Activated T-helper 9 cell treated with anti-CD3 and anti-CD28 coated beads, Interleukin-2, amount 50 U/mL, for 16 hours (primary cell): ENCODE measurements around the gene MARS1.

Source experiments
- DNase-seq: peaks from one replicate; pipeline ENCODE4 v3.0.0-alpha.2; 2020; ENCODE audit warnings: low read depth

MARS1 gene

GRCh38 chr12:57473392-57473791, 14.5 kb upstream of the MARS1 start:
- no peak for DNase-seq

DNA sequence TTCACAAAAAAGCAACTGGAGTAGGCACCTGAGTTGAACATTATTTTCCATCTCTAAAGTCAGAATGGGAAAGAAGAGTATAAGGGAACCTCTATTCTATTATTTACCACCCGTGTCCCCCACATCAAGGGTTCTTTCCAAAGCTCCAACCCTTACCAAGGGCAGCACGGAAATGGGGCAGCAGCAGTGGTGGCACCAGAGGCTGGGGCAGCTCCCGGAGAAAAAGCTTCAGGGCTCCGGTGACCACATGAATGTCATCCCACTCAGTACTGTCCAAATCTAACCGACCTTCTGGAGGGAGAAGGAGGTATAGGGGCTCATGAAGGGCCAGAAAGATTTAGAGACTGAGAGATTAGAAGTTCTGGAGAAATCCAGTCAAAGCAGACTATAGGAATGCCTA, 14.0 kb upstream of the MARS1 start:
- DNase-seq, result no peak

DNA sequence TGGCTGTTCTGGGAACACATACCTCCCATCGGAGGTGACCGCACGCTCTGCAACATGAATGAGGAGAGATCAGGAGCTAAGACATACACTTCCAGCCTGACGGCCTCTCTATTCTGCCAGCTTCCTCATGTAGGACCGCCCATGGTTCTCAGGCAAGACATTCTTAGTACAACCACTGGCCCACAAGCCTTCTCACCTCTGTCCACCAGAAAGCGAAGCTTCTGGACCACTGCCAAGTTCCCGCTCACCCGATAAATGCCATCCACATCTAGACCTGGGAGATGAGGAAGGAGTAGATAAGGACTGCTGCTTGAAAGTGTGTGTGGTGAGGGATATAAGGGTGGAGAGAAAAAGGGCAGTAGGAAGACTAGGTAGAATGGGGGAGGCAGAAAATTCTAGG, 13.4 kb upstream of the MARS1 start:
- DNase-seq, result no peak

DNA sequence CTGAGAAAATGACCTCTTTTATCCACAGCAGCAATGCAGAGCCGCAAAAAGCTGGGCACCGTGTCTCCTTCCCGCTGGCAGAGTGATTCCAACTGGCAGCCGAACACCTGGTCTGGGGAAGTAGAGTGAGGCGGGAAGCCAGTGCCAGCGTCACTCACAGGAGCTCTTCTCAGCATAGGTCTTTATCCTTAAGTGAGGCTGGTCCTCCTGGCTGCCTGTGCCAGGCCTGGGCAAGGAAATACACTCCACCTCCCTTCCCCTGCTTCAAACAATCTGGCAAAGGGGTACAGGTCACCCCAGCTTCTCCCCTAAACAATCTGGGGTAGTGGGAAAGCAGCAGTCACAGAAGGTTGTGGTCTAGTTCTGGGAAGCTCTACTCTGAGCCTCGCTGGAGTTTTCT, 13.0 kb upstream of the MARS1 start:
- DNase-seq, result no peak

GRCh38 chr12:57475271-57476161, 12.4 kb upstream of the MARS1 start:
- DNase-seq, result no peak

DNA sequence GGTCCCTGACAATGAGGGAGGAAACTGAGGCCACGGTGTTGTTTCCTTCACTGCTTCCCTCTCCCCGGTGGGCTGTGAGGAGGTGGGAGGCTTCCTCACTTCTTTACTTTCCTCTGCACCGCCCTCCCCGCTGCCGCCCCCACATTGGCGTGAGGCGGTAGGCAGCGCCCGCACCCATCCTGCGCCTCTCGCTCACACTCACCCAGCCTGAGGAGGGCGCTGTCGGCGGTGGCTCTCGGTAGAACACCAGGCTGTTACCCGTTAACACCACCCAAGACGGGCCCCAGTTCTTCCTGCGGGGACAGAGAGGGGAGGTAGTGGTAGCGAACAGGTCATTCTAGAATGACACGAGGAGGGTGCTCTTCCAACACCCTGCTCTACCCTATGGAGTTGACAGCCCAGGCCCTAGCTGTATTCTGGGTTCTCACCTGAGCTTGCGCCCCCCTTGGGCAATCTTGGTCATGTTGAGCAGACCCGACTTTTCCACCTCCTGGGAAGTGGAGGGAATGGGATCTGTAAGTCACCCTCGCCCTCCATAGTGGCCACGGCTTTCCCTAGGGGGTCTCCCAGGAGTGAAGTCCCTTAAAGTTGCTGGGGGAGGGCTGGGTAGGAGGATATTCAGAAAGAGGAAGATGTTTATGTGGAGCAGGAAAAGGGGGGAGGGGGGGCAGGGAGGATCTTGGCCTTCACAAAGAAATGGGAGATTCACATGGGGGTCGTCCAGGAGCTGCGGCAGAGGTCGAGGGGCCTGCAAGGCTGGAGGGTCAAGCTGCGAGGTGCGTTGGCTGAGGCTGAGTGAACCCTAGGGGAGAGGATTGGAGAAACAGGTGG, 11.5 kb upstream of the MARS1 start:
- peak; percentile 64 for DNase-seq

- no peak for DNase-seq
These were observed 10.7 kb upstream of the MARS1 start for GRCh38 chr12:57476993-57477709.

DNA sequence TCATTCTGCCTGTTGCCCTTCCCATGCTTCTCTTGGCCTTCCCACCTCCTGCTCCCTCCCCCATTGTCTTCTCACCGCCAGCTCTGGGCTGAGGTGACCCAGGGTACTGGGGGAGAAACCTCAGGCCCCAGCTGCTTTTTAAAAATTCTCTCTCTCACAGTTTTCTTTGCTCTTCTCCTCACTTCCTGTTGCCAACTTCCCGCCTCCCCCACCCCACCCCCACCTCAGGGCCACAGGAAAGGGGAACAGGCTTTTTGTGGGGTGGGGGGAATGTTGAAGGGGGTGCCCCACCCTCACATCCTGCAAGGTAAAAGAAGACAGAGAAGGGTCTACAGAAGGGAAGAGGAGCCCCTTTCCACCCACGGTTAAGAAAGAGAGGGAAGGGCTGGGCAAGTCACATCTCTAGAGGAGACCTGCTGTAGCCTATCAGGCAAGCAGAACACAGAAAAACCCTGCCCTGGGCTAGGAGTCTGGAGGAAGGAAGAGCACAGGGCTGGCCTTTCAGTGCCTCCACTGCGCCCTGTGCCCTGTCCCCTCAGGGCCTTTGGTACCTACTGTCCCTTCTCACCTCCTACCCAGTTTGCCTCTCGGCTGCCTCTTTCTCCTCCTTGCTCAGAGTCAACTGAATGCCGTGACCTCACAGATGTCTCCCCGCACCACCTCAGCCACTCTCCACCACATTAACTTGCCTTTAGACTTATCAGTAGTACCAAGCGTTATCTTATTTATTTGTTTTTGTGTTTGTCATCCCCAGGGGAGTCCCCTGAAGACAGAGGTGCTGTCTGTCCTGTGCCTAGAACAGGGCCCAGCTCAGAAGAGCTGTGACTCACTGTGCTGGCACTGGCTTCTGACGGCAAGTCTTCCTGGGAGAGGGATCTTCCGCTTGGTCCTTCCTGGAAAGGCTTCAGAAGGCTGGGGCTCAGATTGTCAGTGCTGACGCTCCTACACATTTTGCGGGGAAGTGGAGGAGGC, 9.9 kb upstream of the MARS1 start:
- DNase-seq, result no peak

- DNase-seq, result no peak
These were observed 8.9 kb upstream of the MARS1 start for GRCh38 chr12:57479043-57479375.

DNA sequence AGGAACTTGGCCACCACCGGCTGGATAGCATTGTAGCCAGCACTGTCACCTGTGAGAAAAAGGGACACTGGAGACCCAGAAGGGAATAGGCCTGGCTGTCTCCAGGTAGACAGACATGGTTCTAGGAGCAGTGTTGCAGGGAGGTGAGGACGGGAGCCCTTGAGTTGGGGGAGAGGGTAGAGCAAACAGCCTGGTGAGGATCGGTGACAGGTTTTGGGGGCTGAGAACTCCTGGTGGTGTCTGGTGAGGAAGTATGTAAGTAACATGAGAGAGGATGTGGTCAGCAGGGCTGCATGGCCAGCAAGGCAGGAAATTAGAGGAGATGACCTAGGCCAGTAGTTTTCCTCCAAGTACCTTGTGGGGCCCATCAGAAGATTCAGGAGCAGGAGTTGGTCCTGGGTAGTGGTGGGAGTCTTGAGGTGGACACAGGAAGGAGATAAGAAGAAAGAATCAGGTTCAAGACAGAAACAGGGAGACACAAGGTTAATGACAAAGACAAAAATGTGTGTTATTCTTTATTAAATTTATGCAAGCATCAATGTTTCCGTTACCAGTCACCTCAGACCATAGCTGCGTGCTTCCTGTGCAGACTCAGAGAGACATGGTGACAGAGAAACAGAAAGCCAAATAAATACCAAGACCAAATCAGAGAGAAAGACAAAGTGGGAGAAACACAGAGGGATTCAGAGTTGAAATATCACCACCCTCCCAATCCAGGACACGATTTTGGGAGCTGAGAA, 8.3 kb upstream of the MARS1 start, which contains the start of gene ARHGAP9:
Gene ARHGAP9, minus strand, starts transcription at position 491 of the 740 bp plus-strand sequence. Its CDS starts 460 bp downstream, at position 31.
- DNase-seq, result no peak

DNA sequence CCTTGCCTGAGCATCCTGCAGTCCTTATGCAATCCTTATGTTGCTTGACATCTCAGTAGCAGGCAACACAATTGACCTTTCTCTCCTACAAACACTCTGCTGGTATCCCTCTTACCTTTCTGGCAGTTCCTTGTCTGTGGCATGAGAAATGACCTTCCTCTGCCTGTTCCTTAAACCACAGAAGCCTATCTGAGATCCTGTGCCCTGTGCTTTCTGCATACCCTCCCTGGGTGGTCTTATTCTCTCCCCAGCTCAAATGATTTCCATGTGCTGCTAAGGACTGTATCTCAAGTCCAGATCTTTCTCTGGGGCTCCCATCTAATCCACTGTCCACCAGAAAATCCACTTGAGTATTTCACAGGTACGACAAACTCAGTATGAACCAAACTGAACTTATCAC, 6.2 kb upstream of the MARS1 start:
- no peak for DNase-seq

DNA sequence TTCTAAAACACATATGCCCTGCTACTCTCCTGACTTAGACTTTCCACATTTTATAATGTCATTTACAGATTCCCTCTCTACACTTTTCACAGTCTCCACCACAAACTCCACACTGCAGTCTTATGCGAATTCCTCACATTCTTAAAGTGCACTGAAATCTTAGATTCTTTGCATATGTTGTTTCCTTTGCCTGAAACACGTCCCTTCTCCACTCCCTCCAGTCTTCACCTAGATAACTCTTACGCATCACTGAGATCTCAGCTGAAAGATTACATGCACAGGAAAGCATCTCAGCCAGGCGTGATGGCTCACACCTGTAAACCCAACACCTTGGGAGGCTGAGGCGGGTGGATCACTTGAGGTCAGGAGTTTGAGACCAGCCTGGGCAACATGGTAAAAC, 4.4 kb upstream of the MARS1 start:
- no peak for DNase-seq

DNA sequence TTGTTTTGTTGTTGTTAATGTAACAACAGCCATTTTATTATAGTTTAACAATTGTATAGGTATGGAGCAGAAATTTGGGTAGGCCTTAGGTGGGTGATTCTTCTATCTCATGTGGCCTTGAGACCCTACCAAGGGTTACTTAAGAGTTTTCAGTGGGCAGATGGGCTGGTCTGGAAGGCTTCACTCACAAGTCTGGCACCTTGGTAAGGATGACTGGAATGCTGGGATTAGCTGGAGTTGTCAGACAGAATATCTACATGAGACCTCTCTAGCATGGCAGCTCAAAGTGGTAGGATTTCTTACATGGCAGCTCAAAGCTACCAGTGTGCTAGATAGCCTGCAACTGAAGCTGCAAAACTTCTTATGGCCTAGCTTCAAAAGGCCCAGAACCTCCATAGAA, 2.2 kb upstream of the MARS1 start:
- DNase-seq, result no peak

- no peak for DNase-seq
These were observed 742 bp upstream of the MARS1 start for GRCh38 chr12:57487055-57487596.

GRCh38 chr12:57488402-57489156, 711 bp downstream of the MARS1 start:
- no peak for DNase-seq

DNA sequence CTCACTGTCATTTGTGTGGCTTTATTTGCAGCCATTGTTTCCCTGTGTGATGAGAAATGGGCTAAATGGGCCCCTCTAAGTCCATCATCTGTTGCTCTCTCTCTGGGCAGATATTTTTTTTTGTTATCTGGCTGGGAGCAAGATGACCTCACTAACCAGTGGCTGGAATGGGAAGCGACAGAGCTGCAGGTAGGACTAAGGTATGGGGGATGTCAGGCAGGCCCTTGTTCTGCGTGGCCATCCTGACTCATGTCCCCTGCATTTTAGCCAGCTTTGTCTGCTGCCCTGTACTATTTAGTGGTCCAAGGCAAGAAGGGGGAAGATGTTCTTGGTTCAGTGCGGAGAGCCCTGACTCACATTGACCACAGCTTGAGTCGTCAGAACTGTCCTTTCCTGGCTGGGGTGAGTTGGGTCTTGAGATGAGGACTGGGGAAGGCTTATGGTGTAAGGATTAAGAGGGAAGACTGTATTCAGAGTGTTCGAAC, 1.3 kb downstream of the MARS1 start:
- no peak for DNase-seq

DNA sequence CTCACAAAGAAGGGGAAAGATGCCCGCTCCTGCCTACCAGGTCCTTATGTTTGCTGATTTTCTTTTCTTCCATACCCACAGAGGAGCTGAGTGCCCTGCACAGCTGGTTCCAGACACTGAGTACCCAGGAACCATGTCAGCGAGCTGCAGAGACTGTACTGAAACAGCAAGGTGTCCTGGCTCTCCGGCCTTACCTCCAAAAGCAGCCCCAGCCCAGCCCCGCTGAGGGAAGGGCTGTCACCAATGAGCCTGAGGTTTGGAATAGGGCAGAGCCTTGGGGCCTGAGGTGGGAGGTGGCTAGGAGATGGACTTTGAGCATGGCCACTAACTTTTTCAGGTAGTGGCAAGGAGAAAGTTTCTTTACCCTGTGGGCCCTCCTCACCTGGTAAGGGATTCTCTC, 2.3 kb downstream of the MARS1 start:
- no peak for DNase-seq

- DNase-seq, result no peak
These were observed 3.8 kb downstream of the MARS1 start for GRCh38 chr12:57491393-57492280.
